Activated CD8-positive, alpha-beta T cell treated with anti-CD3 and anti-CD28 coated beads for 36 hours (primary cell): ENCODE data around the gene SDR42E1. TPM values are rescaled to one million over a fixed set of nuclear protein-coding genes. Genes with fewer than 3 reads are reported as not detected.

ENCODE experiments used
- ATAC-seq: fragments of 200-7000 bp; cut with Tn5 transposase; one replicate; pipeline ENCODE4 v1.10.0; 2021; ENCODE audit warnings: mild to moderate bottlenecking, moderate library complexity
- CTCF ChIA-PET: fragments of 350-600 bp; sonication (Branson Sonifier 250); formaldehyde crosslinking; loops from one replicate; lab custom pipeline; 2021; ENCODE audit warnings: antibody characterized with exemption; lab: Charles Lee
- POLR2A ChIA-PET: fragments of 350-600 bp; sonication (Branson Sonifier 250); formaldehyde crosslinking; loops from one replicate; lab custom pipeline; 2021; ENCODE audit warnings: antibody characterized with exemption; lab: Charles Lee
- DNase-seq: peaks from one replicate; pipeline ENCODE4 v3.0.0-alpha.2; 2020
- H3K27ac Mint-ChIP-seq: one replicate; pipeline ENCODE4 v1.8.0; 2021; ENCODE audit warnings: mild to moderate bottlenecking, mixed read lengths
- H3K27me3 Mint-ChIP-seq: one replicate; pipeline ENCODE4 v1.8.0; 2021; ENCODE audit warnings: mixed read lengths
- H3K36me3 Mint-ChIP-seq: one replicate; pipeline ENCODE4 v1.8.0; 2021; ENCODE audit warnings: low read depth, mixed read lengths
- H3K4me1 Mint-ChIP-seq: one replicate; pipeline ENCODE4 v1.8.0; 2021; ENCODE audit warnings: low read depth, mixed read lengths
- H3K4me3 Mint-ChIP-seq: one replicate; pipeline ENCODE4 v1.8.0; 2021; ENCODE audit warnings: mild to moderate bottlenecking, moderate library complexity, mixed read lengths
- H3K9me3 Mint-ChIP-seq: one replicate; pipeline ENCODE4 v1.8.0; 2021; ENCODE audit warnings: mixed read lengths
- CTCF ChIP-seq: fragments of 200-600 bp; IDR thresholded peaks from one replicate; pipeline ENCODE4 v1.8.0; 2022; ENCODE audit warnings: antibody characterized with exemption, mild to moderate bottlenecking
- intact Hi-C: fragments of 100-400 bp; cut with micrococcal nuclease; formaldehyde crosslinking; loops from one replicate; pipeline ENCODE4 v1.10.0; 2022
- total RNA-seq, 2 experiments: library from RNA; stranded (reverse); gene quantifications; one replicate each; pipeline ENCODE4 v1.2.3, GENCODE V29; 2021

SDR42E1 gene
- 1 to 10 TPM; 7.1 to 9.2 TPM for total RNA-seq

DNA sequence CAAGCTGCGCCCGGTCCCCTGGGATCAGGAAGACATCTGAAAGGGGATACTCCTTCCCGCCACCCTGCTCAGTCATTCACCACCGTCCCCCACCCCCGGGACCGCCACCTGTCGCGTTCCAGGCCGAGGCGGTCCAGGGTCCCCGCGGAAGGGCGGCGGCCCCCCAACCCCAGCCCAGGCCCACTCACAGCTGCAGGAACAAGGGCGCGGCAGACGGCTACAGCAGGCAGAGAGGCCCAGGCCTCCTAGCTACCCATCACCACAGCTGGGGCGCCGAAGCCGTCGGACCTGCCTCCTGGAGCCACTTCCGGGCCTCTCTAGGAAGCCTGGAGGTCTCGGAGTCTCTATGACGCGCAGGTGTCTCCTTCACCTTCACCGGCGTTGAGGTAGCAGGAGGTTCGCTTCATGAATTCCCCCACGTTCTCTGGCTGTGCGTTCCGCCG, at the start of gene SDR42E1:
TSS of gene SDR42E1 (minus strand) at position 272 of the 443 bp plus-strand sequence. CDS start 10,612 bp downstream, outside the sequence.
- Mint-ChIP-seq H3K4me1 (peaks cover 19% of the 10 kb centered on the region), H3K4me3 (peak within 1 kb of the TSS; percentile 85), H3K36me3 (peaks cover 33% of the 10 kb centered on the region), H3K27me3 (peaks cover 11% of the 10 kb centered on the region), H3K27ac (peak within 1 kb of the TSS; percentile 85), H3K9me3 (peaks cover 16% of the 10 kb centered on the region)
- ChIA-PET POLR2A (no interaction called here), CTCF (no interaction called here)
- intact Hi-C loops = no loop called here
- peak; percentile 81 for DNase-seq
- TF ChIP-seq CTCF = no peak
- peak; percentile 94 for ATAC-seq

DNA sequence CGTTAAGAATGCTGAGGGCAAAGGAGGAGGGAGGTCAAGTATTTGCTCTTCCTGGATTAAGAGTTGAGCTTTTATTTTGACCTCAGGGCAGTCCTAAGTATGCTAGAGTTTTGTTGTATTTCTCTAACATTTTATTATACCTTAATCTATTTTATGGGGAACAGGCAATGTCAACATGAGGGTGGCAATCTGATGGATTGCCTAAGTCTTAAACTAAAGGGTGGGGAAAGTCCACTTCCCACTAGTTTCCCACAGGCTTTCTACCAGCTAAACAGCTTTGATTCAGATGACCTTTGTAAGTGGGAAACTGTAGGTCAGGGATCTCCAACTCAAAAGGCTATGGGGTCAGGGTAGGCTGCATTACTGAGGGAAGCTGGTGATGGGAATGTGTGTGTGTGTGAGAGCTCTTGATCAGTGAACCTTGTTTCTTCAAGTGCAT, 48.7 kb upstream of the SDR42E1 start:
- ATAC-seq (no peak), DNase-seq (no peak)
- Mint-ChIP-seq H3K36me3 (no peaks in the 10 kb centered on the region), H3K9me3 (no peaks in the 10 kb centered on the region), H3K27me3 (peaks cover 3% of the 10 kb centered on the region), H3K4me3 (no peak overlapping the region), H3K4me1 (no peaks in the 10 kb centered on the region), H3K27ac (no peak overlapping the region)
- TF ChIP-seq CTCF = no peak
- intact Hi-C loops = no loop called here
- POLR2A ChIA-PET = no interaction called here
- CTCF ChIA-PET = interaction anchor here (0.9 to 2.2 kb wide), 4 partner anchors 118 to 170 kb away, joined by 3 to 8 read pairs (median 4); no protein-coding TSS in a partner anchor

GRCh38 chr16:82059161-82059982, 48.1 kb upstream of the SDR42E1 start:
- Mint-ChIP-seq H3K9me3 (no peaks in the 10 kb centered on the region), H3K27me3 (peaks cover 3% of the 10 kb centered on the region), H3K4me1 (no peaks in the 10 kb centered on the region), H3K36me3 (no peaks in the 10 kb centered on the region), H3K27ac (no peak overlapping the region), H3K4me3 (no peak overlapping the region)
- ATAC-seq (no peak), DNase-seq (no peak)
- ChIA-PET CTCF (interaction anchor here (0.9 kb wide), 1 partner anchor 171 kb away, joined by 3 read pairs; no protein-coding TSS in a partner anchor), POLR2A (no interaction called here)
- intact Hi-C loops = no loop called here
- no peak for TF ChIP-seq CTCF

DNA sequence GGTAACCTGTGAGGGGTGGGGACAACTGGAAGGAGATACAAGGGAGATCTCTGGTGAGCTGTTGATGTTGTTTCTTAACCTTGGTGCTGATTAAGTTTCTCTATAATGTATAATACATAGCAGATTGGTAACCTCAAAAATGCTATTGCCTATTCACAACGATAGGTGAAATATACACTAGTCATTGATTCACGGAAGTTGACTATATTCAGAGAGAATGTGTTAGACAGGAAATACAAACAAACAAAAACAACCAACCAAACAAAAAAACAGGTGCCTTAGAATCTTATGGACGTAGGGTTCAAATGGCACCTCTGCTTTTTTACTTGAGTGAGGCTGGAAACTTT, 45.3 kb upstream of the SDR42E1 start:
- H3K4me3 Mint-ChIP-seq = no peak overlapping the region

More for the DNA sequence above, 45.3 kb upstream of the SDR42E1 start:
- Mint-ChIP-seq H3K36me3 (no peaks in the 10 kb centered on the region), H3K27me3 (no peaks in the 10 kb centered on the region), H3K4me1 (no peaks in the 10 kb centered on the region), H3K9me3 (no peaks in the 10 kb centered on the region), H3K27ac (no peak overlapping the region)
- no peak for DNase-seq
- no peak for ATAC-seq
- CTCF ChIA-PET = no interaction called here
- POLR2A ChIA-PET = no interaction called here
- no peak for TF ChIP-seq CTCF
- intact Hi-C loops = no loop called here
